Measurements from ENCODE around the gene UHRF2. TPM values are rescaled to one million over a fixed set of nuclear protein-coding genes. Genes with fewer than 3 reads are reported as not detected.

UHRF2 gene
- total RNA-seq, 1 donor from 2014 or later: 55.5 TPM

DNA sequence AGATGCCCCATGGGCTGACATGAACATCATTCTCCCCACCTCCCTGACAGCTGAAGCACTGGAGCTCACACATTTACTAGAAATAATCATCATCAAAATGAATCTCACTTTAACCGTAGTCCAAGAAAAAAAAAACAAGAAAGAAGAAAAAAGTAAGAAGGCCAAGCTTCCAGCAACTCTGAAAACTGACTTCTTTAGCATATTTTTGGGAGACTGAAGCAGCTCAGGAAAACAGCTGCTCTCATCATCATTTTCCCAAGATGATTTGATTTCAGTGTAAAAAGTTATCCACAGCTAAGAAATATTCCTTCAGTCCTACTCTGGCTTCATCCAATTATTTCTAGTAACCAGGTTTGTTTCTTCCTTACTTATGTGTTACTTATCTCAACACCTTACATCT is 140.9 kb downstream of the UHRF2 start:
- H3K4me3 Mint-ChIP-seq (ENCODE audit: unreplicated experiment): no peak overlapping the region
- DNase-seq (ENCODE audit: low spot score): no peak
- peaks cover 15% of the 10 kb centered on the region for H3K36me3 Mint-ChIP-seq (ENCODE audit: low read depth, unreplicated experiment)
- peaks cover 3% of the 10 kb centered on the region for H3K27me3 Mint-ChIP-seq (ENCODE audit: unreplicated experiment)
- H3K4me1 Mint-ChIP-seq (ENCODE audit: unreplicated experiment): peaks cover 19% of the 10 kb centered on the region
- no peak overlapping the region for H3K27ac Mint-ChIP-seq (ENCODE audit: unreplicated experiment)
- H3K9me3 Mint-ChIP-seq (ENCODE audit: unreplicated experiment): no peaks in the 10 kb centered on the region
- TF ChIP-seq, protein P1, sequence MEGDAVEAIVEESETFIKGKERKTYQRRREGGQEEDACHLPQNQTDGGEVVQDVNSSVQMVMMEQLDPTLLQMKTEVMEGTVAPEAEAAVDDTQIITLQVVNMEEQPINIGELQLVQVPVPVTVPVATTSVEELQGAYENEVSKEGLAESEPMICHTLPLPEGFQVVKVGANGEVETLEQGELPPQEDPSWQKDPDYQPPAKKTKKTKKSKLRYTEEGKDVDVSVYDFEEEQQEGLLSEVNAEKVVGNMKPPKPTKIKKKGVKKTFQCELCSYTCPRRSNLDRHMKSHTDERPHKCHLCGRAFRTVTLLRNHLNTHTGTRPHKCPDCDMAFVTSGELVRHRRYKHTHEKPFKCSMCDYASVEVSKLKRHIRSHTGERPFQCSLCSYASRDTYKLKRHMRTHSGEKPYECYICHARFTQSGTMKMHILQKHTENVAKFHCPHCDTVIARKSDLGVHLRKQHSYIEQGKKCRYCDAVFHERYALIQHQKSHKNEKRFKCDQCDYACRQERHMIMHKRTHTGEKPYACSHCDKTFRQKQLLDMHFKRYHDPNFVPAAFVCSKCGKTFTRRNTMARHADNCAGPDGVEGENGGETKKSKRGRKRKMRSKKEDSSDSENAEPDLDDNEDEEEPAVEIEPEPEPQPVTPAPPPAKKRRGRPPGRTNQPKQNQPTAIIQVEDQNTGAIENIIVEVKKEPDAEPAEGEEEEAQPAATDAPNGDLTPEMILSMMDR (IDR thresholded peaks at IDR 0.05; ENCODE audit: unreplicated experiment): no peak

Other genes starting within 250 kb of the UHRF2 start
- 0.31 TPM for gene IL33, start 197.4 kb upstream of the UHRF2 start, total RNA-seq (ENCODE audit: unreplicated experiment)
- not detected for gene TPD52L3, start 84.8 kb upstream of the UHRF2 start, total RNA-seq (ENCODE audit: unreplicated experiment)
- gene GLDC, start 232.5 kb downstream of the UHRF2 start, total RNA-seq (ENCODE audit: unreplicated experiment): 29.1 TPM

Measured in endothelial cell (in vitro differentiated cells).